HuH-7 (cell line): ENCODE measurements around the gene CASP7.

Experiments used
- DNase-seq: peaks from one replicate; pipeline ENCODE4 v3.0.0; 2011; ENCODE audit warnings: low spot score

Gene CASP7

DNA sequence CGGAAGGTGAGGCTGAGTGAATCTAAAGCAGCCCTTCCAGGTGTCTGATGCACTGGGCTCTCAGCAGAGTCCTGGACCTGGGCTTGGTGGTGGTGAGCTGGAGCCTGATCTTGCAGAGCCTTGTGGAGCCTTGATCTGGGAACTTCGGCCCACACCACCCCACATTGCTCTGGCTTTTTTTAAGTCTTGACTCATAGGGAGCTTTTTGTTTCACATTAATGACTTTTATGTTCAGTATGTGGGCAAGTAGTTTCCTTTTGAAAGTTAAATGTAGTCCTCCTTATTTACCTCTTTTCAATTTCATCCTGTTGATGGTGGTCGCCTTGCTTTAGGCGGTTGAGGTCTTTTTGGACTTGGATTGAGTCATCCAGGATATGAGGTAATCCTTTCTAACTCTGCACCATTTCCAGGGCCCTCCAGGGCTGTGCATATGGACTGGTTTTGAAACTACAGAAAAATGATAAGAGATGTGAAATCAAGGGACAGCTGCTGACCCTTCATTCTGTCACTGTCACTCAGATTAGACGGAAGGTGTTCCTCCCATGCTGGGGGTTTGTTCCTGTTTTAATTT lies 12.9 kb upstream of the CASP7 start:
- no peak for DNase-seq

DNA sequence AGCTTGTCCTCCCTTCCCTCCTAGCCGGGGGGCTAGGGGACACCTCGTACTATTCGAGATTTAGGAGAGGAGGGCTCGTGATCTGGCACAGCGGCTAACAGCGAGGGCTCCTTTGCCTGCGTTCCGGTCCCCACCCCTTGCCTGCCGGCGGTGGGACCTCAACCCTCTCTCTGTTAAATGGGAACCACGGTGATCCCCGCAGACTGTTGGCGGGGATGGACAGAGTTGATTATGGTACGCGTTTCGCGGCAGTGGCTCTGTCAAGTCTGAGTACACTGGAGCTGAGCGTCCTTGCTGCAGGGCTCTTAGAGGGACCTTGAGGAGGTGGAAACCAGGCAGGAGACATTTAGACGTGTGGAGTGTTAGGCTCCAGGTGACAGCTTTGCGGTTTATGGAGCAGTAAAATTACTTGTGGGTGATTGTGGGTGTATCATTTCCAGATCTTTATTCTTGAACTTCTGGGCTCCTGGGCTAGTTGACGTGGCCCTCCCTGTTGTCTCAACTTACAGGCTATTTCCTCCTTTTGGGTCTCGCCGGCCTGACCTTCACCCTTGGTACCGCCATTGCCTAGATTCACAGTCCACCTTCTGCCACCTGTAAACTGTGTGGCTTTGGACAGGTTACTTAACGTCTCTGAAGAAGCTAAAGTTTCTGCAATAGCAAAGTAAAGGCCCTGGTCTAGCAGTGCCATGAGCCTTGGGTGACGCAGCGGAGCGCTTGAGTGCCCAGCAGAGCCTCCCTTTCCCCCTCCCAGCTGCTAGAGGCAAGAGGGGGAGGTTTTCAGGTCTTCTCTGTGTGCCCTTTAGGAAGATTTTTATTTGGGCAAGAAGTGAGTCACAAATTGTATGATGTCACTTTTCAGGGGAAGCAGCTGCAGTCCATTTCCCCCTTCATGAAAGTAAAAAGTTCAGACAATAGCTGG lies 739 bp downstream of the CASP7 start:
- DNase-seq: peak; percentile 31

DNA sequence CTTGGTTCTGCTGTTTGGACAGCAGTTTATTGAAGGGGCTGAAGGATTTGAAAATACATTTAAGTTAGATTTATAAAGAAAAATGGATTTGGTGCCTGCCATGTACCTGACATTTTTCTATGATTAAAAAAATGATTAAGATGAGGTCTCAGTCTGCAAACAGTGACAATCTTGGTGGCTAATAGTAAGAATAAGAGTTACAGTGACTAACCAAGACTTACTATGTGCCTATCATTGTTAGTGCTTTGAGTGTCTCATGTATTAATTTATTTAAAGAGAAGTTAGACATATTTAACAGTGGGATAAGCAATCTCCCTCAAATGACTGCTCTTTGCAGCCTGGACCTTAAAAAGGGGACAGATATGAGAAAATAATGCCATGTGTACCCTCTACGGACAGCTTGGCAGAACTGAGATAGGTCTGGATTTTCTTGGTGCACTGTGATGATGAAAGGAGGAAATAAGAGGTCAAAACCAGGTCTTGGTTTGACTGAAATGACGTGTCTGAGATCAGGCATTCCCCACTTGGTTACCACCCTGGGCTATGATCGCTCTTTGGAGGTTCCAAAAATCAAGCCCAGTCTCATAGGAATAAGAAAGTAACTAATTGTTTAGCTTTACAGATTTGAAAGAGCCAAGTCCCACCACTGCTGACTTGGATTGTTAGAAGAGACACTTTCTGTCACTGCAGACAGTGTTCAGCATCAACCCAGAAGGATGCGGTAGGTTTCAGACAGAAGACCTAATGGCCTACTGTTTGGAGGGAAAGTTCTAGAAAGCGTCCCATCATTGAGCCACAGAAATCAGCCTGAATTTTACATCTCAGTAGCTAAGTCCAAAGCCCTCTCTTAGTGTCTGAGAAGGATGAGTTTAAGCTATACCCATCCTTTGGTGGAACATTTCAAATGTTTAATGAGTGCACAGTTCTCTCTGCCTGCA lies 2.1 kb downstream of the CASP7 start:
- no peak for DNase-seq

DNA sequence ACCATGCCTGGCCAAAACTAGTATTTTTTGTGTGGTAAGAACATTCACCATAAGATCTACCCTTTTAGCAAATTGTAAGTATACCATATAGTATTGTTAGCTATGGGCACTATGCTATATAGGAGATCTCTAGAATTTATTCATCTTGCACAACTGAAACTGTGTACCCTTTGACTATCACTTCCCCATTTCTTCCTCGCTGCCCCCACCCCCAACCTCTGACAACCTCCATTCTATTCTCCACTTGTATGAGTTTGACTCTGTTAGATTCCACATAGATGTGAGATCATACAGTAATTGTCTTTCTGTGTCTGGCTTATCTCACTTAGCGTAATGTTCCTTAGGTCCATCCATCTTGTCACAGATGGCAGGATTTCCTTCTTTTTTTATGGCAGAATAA lies 3.6 kb downstream of the CASP7 start:
- no peak for DNase-seq

- DNase-seq: no peak
Measured at GRCh38 chr10:113686028-113686427, 6.3 kb downstream of the CASP7 start.

DNA sequence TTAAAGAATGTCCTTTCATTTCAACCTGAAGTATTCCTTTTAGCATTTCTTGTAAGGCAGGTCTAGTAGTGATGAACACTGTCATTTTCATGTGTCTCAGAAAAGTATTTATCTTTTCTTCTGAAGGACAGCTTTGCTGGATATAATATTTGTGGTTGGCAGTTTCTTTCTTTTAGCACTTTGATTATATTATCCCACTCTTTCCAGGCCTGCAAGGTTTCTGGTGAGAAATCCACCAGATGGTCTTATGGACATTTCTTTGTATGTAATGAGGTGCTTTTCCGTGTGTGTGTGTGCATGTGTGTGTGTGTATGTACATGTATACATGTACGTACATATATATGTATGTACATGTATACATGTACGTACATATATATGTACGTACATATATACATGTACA lies 7.3 kb downstream of the CASP7 start:
- no peak for DNase-seq

DNA sequence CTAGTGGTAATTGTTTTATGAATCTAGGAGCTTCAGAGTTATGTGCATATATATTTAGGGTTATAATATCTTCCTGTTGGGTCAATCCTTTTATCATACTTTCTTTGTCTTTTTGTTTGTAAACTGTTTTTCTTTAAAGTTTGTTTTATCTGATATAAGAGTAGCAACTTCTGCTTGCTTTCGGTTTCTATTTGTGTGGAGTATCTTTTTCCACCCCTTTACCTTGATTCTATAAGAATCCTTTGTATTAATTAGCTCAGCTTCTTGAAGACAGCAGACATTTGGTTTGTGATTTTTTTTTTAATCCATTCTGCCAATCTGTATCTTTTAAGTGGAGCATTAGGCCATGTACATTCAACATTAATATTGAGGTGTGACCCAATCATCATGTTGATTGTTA lies 9.3 kb downstream of the CASP7 start:
- no peak for DNase-seq

- no peak for DNase-seq
Measured at GRCh38 chr10:113689574-113689973, 9.9 kb downstream of the CASP7 start.

GRCh38 chr10:113690749-113691148 lies 11.0 kb downstream of the CASP7 start:
- no peak for DNase-seq

GRCh38 chr10:113691381-113691780 lies 11.7 kb downstream of the CASP7 start:
- DNase-seq: no peak

DNA sequence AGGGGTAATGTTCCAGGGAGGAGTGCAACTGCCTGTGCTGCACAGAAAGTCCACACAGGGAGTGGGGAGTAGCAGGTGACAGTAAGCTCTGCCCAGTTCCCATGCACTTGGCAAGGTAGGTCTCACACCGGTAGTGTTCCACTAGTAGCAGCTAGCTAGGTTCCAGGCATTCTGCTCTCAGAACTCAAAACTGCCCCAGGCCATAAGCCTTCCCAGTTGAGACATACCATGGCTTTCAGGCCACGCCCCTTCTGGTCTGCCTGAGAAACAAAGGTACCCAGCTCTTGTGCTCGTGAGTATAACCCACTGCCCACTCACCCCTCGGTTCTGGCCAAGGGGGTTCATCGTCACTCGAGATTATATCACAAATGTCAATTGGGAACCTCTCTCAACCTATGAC lies 12.6 kb downstream of the CASP7 start:
- no peak for DNase-seq

- DNase-seq: no peak
Measured at GRCh38 chr10:113693348-113693747, 13.6 kb downstream of the CASP7 start.

- no peak for DNase-seq
Measured at GRCh38 chr10:113695691-113696090, 16.0 kb downstream of the CASP7 start.

- no peak for DNase-seq
Measured at GRCh38 chr10:113697595-113697994, 17.9 kb downstream of the CASP7 start.

DNA sequence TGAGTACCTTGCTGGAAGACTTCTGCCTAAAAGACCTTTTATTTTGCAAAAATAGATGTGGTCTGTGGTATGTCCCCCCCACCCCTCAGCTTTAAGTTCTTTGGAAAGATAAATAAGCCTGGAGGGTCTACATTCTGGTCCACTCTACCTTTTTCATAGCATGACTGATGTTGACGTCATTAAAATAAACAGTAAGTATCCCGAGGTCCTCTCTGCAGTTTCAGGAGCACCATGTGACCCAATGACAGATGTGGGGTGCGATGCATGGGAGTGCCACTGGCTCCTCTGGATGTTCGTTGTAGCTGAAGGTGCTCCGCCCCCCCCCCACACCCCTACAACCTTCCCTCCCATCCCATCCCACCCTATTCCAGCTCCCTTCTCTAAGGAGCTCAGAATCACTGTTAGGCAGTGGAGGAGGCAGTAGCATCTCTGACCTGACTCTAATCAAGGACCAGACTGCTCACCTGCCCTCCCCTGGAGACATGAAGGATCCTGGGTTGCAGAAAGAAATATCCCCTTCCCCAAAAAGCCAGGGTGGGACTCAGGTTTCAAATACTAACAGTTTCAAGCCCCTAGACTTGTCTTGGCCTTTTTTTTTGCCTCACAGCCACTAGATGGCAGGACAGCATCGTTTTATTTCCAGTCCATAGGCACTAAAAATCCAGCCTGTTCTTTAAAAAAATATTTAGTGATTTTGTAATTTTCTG lies 25.1 kb downstream of the CASP7 start:
- DNase-seq: peak; percentile 24

- DNase-seq: no peak
Measured at GRCh38 chr10:113705344-113705652, 25.6 kb downstream of the CASP7 start.

- no peak for DNase-seq
Measured at GRCh38 chr10:113706623-113707022, 26.9 kb downstream of the CASP7 start.

DNA sequence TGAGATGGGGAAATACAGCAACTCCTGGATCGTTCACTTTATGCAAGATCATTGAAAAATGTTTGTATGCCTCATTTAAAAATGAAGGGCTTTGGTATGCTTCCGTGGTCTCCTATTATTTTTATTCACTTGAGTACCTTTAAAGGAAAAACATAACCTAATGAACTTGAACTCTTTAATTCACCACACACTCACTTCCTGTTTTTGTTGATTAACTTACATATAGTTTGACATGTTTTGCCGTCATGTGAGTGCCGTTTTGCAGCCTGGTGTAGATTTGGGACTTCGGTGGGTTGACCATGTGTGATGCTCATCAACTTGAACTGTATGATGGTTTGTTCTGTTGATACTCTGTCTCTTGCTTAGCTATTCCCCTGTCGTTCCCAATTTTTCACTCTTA lies 28.9 kb downstream of the CASP7 start:
- no peak for DNase-seq

DNA sequence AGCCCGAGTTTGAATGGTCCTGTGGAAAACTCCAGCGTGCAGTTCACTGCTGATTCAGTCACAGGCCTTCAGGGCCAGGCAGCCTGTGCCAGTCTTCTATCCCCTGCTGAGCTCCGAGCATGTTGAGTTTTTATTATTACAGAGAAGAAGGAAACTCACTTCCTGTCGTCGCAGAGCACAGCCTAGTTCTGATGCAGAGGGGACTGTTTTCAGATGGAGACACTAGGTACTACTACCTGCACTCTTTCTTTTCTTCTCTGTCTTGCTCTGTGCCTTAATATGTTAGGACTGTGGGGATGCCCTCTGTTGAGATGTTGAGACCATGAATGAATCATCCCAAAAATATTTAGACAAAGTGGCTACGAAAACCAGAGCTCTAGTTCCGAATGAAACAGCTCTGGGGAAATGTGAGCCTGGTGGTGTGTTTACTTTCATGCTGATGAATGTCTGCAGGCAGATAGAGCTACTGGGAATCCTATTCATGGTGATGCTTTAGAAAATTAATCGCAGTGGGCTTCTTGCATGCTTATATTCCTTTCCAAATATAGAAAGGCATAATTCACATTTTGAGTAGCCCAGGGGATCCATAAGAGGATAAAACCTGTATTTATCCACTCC lies 29.6 kb downstream of the CASP7 start:
- no peak for DNase-seq

DNA sequence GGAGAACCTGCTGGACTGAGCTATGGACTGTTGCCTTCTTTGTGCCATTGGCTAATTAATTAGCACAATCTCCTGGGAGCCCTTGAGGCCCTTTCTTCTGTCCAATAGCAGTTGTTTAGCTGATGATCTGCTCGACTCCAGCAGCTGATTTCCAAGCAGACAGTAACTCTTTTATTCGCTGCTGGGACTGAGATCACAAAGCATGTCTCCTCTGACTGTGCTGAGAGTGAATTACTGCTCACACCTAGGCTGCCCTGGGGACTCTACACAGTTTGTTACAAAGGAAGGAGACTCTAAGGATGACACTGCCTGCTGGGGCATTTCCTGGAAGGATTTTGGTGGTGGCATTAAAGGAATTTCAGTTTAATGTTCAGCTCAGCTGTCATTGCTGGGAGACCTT lies 31.4 kb downstream of the CASP7 start:
- DNase-seq: no peak

DNA sequence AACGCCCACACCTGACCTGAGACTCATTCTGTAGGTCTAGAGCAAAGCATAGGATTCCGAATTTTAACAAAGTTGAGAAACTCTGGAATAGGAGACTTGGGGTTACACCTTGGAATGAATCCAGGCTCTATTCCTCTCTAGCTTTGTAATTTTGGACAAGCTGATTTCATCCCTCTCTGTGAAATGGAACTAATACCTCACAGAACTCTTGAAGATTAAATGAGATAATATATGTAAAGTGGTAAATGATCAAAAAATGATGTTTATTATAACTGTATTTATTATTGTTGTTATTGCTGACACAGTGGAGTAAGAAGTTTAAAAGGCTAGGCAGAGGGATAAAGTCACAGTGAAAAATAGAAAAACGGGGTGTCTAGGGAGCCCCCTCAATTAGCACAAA lies 32.3 kb downstream of the CASP7 start:
- no peak for DNase-seq
